Activated naive CD4-positive, alpha-beta T cell treated with anti-CD3 and anti-CD28 coated beads, Interleukin-2, amount 50 U/mL, for 16 hours (primary cell): ENCODE data around the gene KCP.

Experiments
- DNase-seq: peaks from one replicate; pipeline ENCODE4 v3.0.0-alpha.2; 2020

KCP gene

GRCh38 chr7:128869138-128869943 is 41.2 kb downstream of the KCP start:
- DNase-seq = peak; percentile 50

- DNase-seq = no peak
Measured at GRCh38 chr7:128868624-128869137, 41.8 kb downstream of the KCP start.

- DNase-seq = no peak
Measured at GRCh38 chr7:128867842-128868623, 42.5 kb downstream of the KCP start.

GRCh38 chr7:128867241-128867640 is 43.3 kb downstream of the KCP start:
- DNase-seq = no peak

GRCh38 chr7:128865996-128866877 is 44.3 kb downstream of the KCP start:
- DNase-seq = no peak

GRCh38 chr7:128865303-128865702 is 45.2 kb downstream of the KCP start:
- DNase-seq = no peak

- DNase-seq = peak; percentile 55
Measured at GRCh38 chr7:128863433-128863989, 47.0 kb downstream of the KCP start.

GRCh38 chr7:128862571-128863432 is 47.7 kb downstream of the KCP start, which contains the start of gene ATP6V1F:
TSS of gene ATP6V1F (plus strand) at chr7:128862856. CDS start at chr7:128862905, 49 bp downstream.
- DNase-seq = peak; percentile 98

- DNase-seq = no peak
Measured at GRCh38 chr7:128861957-128862570, 48.4 kb downstream of the KCP start.

- DNase-seq = no peak
Measured at GRCh38 chr7:128860158-128861073, 50.1 kb downstream of the KCP start.

GRCh38 chr7:128859232-128860157 is 51.0 kb downstream of the KCP start:
- DNase-seq = no peak

- DNase-seq = no peak
Measured at GRCh38 chr7:128858380-128859231, 51.9 kb downstream of the KCP start.

- DNase-seq = no peak
Measured at GRCh38 chr7:128856001-128856718, 54.3 kb downstream of the KCP start.

GRCh38 chr7:128855559-128855958 is 55.0 kb downstream of the KCP start:
- no peak for DNase-seq

GRCh38 chr7:128854396-128854795 is 56.1 kb downstream of the KCP start:
- DNase-seq = no peak

- no peak for DNase-seq
Measured at GRCh38 chr7:128853799-128854198, 56.7 kb downstream of the KCP start.
